ENCODE data around the gene PPAT. TPM values are rescaled to one million over a fixed set of nuclear protein-coding genes. Genes with fewer than 3 reads are reported as not detected.

The PPAT gene
- total and polyA plus RNA-seq, 8 donors: 1.3 to 13.6 (median 3.2) TPM; not detected in 1

DNA sequence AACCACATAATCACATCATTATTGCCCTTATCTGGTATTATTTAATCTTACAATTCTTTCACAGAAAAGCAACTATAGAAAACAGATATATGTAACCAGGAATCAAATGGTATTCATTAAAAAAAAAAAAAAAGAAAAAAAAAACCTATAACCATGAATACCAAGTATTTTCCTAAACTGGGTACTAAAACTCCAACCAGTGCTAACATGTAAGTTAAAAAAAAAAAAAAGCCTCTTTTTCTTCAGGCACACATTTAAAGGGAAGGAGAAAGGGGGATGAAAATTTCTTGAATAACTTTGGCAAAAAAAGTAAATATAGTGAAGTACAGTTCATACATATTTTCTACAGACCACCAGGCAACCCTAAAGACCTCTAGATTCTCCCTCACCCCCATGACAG is 2.1 kb downstream of the PPAT start:
- DNase-seq: no peak
- no peaks in the 10 kb centered on the region for H3K27me3 ChIP-seq
- H3K4me3 ChIP-seq: no peak overlapping the region
- no peaks in the 10 kb centered on the region for H3K9me3 ChIP-seq
- H3K36me3 ChIP-seq: no peaks in the 10 kb centered on the region
- no peak overlapping the region for H3K27ac ChIP-seq
- peaks cover 8 to 35% (median 32%) of the 10 kb centered on the region in 4 donors for H3K4me1 ChIP-seq
- no peak for TF ChIP-seq CTCF (IDR thresholded peaks at IDR 0.05)
- no peak for TF ChIP-seq POLR2AphosphoS5 (IDR thresholded peaks at IDR 0.05)
- TF ChIP-seq EP300 (IDR thresholded peaks at IDR 0.05): no peak
- TF ChIP-seq POLR2A (IDR thresholded peaks at IDR 0.05): no peak
- intact Hi-C loops (cut with DNase I; ENCODE audit: low total_unique reads): no loop called here

- Histone ChIP-seq H3K27ac (no peak overlapping the region), H3K4me1 (peaks cover 4 to 21% (median 16%) of the 10 kb centered on the region in 4 donors), H3K27me3 (no peaks in the 10 kb centered on the region), H3K36me3 (no peaks in the 10 kb centered on the region), H3K9me3 (no peaks in the 10 kb centered on the region), H3K4me3 (no peak overlapping the region)
- TF ChIP-seq POLR2AphosphoS5 (IDR thresholded peaks at IDR 0.05) (no peak), EP300 (IDR thresholded peaks at IDR 0.05) (no peak), CTCF (IDR thresholded peaks at IDR 0.05) (no peak), POLR2A (IDR thresholded peaks at IDR 0.05) (no peak)
- DNase-seq: no peak
- 91 to 100% (median 98%) methylated on average over 2 of the region's 2 CpGs for WGBS, 5 donors
- intact Hi-C loops (cut with DNase I; ENCODE audit: low total_unique reads): no loop called here
Measured at GRCh38 chr4:56430203-56430602, 5.2 kb downstream of the PPAT start.

GRCh38 chr4:56427179-56427578 is 8.2 kb downstream of the PPAT start:
- Histone ChIP-seq H3K4me3 (no peak overlapping the region), H3K27me3 (no peaks in the 10 kb centered on the region), H3K27ac (no peak overlapping the region), H3K4me1 (peaks cover 0 to 8% (median 4%) of the 10 kb centered on the region in 4 donors), H3K36me3 (no peaks in the 10 kb centered on the region), H3K9me3 (no peaks in the 10 kb centered on the region)
- TF ChIP-seq CTCF (IDR thresholded peaks at IDR 0.05): no peak
- no peak for TF ChIP-seq POLR2AphosphoS5 (IDR thresholded peaks at IDR 0.05)
- no peak for TF ChIP-seq EP300 (IDR thresholded peaks at IDR 0.05)
- no peak for TF ChIP-seq POLR2A (IDR thresholded peaks at IDR 0.05)
- DNase-seq: no peak
- WGBS, 5 donors: 91 to 98% (median 96%) methylated on average over 1 of the region's 1 CpG
- intact Hi-C loops (cut with DNase I; ENCODE audit: low total_unique reads): no loop called here

DNA sequence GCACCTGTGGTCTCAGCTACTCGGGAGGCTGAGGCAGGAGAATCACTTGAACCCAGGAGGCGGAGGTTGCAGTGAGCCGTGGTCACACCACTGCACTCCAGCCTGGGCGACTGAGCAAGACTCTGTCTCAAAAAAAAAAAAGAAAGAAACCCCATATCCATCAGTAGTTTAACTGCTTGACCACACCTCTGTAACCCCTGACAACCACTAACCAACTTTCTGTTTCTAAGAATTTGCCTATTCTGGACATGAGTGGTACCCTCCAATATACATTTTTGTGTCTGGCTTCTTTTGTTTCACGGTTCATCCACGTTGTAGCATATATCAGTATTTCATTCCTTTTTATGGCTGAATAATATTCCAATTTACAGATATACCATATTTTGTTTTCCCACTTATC is 9.1 kb downstream of the PPAT start:
- TF ChIP-seq EP300 (IDR thresholded peaks at IDR 0.05) (no peak), CTCF (IDR thresholded peaks at IDR 0.05) (no peak), POLR2AphosphoS5 (IDR thresholded peaks at IDR 0.05) (no peak), POLR2A (IDR thresholded peaks at IDR 0.05) (no peak)

More for the DNA sequence above, 9.1 kb downstream of the PPAT start:
- intact Hi-C loops (cut with DNase I; ENCODE audit: low total_unique reads): no loop called here
- Histone ChIP-seq H3K4me1 (peaks cover 0 to 8% (median 4%) of the 10 kb centered on the region in 4 donors), H3K9me3 (no peaks in the 10 kb centered on the region), H3K36me3 (no peaks in the 10 kb centered on the region), H3K27me3 (no peaks in the 10 kb centered on the region), H3K27ac (no peak overlapping the region), H3K4me3 (no peak overlapping the region)
- no peak for DNase-seq
- 93 to 96% (median 94%) methylated on average over 6 of the region's 6 CpGs for WGBS, 5 donors
